Activated CD8-positive, alpha-beta T cell treated with anti-CD3 and anti-CD28 coated beads for 36 hours (primary cell): ENCODE data around the gene LRMDA. TPM values are rescaled to one million over a fixed set of nuclear protein-coding genes. Genes with fewer than 3 reads are reported as not detected.

Experiments used
- ATAC-seq: fragments of 200-7000 bp; cut with Tn5 transposase; one replicate; pipeline ENCODE4 v1.10.0; 2021; ENCODE audit warnings: mild to moderate bottlenecking, moderate library complexity
- CTCF ChIA-PET: fragments of 350-600 bp; sonication (Branson Sonifier 250); formaldehyde crosslinking; loops from one replicate; lab custom pipeline; 2021; ENCODE audit warnings: antibody characterized with exemption; lab: Charles Lee
- POLR2A ChIA-PET: fragments of 350-600 bp; sonication (Branson Sonifier 250); formaldehyde crosslinking; loops from one replicate; lab custom pipeline; 2021; ENCODE audit warnings: antibody characterized with exemption; lab: Charles Lee
- DNase-seq: peaks from one replicate; pipeline ENCODE4 v3.0.0-alpha.2; 2020
- H3K27ac Mint-ChIP-seq: one replicate; pipeline ENCODE4 v1.8.0; 2021; ENCODE audit warnings: mild to moderate bottlenecking, mixed read lengths
- H3K27me3 Mint-ChIP-seq: one replicate; pipeline ENCODE4 v1.8.0; 2021; ENCODE audit warnings: mixed read lengths
- H3K36me3 Mint-ChIP-seq: one replicate; pipeline ENCODE4 v1.8.0; 2021; ENCODE audit warnings: low read depth, mixed read lengths
- H3K4me1 Mint-ChIP-seq: one replicate; pipeline ENCODE4 v1.8.0; 2021; ENCODE audit warnings: low read depth, mixed read lengths
- H3K4me3 Mint-ChIP-seq: one replicate; pipeline ENCODE4 v1.8.0; 2021; ENCODE audit warnings: mild to moderate bottlenecking, moderate library complexity, mixed read lengths
- H3K9me3 Mint-ChIP-seq: one replicate; pipeline ENCODE4 v1.8.0; 2021; ENCODE audit warnings: mixed read lengths
- CTCF ChIP-seq: fragments of 200-600 bp; IDR thresholded peaks from one replicate; pipeline ENCODE4 v1.8.0; 2022; ENCODE audit warnings: antibody characterized with exemption, mild to moderate bottlenecking
- intact Hi-C: fragments of 100-400 bp; cut with micrococcal nuclease; formaldehyde crosslinking; loops from one replicate; pipeline ENCODE4 v1.10.0; 2022
- total RNA-seq, 2 experiments: library from RNA; stranded (reverse); gene quantifications; one replicate each; pipeline ENCODE4 v1.2.3, GENCODE V29; 2021

Gene LRMDA
- total RNA-seq, 2 experiments from 2014 or later: not detected

- POLR2A ChIA-PET: no interaction called here
- Mint-ChIP-seq H3K9me3 (no peaks in the 10 kb centered on the region), H3K4me1 (no peaks in the 10 kb centered on the region), H3K27me3 (peaks cover 2% of the 10 kb centered on the region), H3K36me3 (no peaks in the 10 kb centered on the region), H3K4me3 (no peak overlapping the region), H3K27ac (no peak overlapping the region)
- no peak for DNase-seq
- ATAC-seq: no peak
- intact Hi-C loops: no loop called here
- CTCF ChIA-PET: no interaction called here
- TF ChIP-seq CTCF: no peak
Measured at GRCh38 chr10:76331742-76332141, 900.3 kb downstream of the LRMDA start.

GRCh38 chr10:76333326-76333725, 901.9 kb downstream of the LRMDA start:
- ChIA-PET POLR2A (no interaction called here), CTCF (no interaction called here)
- H3K27ac Mint-ChIP-seq: no peak overlapping the region
- no peak overlapping the region for H3K4me3 Mint-ChIP-seq
- no peaks in the 10 kb centered on the region for H3K4me1 Mint-ChIP-seq
- ATAC-seq: no peak
- H3K9me3 Mint-ChIP-seq: peaks cover 2% of the 10 kb centered on the region
- no peak for TF ChIP-seq CTCF
- no peak for DNase-seq
- intact Hi-C loops: no loop called here
- H3K27me3 Mint-ChIP-seq: peaks cover under 1% of the 10 kb centered on the region
- H3K36me3 Mint-ChIP-seq: no peaks in the 10 kb centered on the region

- Mint-ChIP-seq H3K36me3 (no peaks in the 10 kb centered on the region), H3K27ac (no peak overlapping the region), H3K27me3 (no peaks in the 10 kb centered on the region), H3K4me3 (no peak overlapping the region), H3K9me3 (peaks cover 2% of the 10 kb centered on the region), H3K4me1 (no peaks in the 10 kb centered on the region)
- DNase-seq: no peak
- intact Hi-C loops: no loop called here
- ATAC-seq: no peak
- no peak for TF ChIP-seq CTCF
- POLR2A ChIA-PET: no interaction called here
- CTCF ChIA-PET: no interaction called here
Measured at GRCh38 chr10:76333796-76334195, 902.4 kb downstream of the LRMDA start.

- Mint-ChIP-seq H3K27ac (no peak overlapping the region), H3K36me3 (no peaks in the 10 kb centered on the region), H3K9me3 (peaks cover 2% of the 10 kb centered on the region), H3K27me3 (no peaks in the 10 kb centered on the region), H3K4me1 (no peaks in the 10 kb centered on the region), H3K4me3 (no peak overlapping the region)
- ATAC-seq (no peak), DNase-seq (no peak)
- ChIA-PET POLR2A (no interaction called here), CTCF (no interaction called here)
- intact Hi-C loops: no loop called here
- no peak for TF ChIP-seq CTCF
Measured at GRCh38 chr10:76334255-76334654, 902.8 kb downstream of the LRMDA start.

GRCh38 chr10:76336213-76336963, 905.0 kb downstream of the LRMDA start:
- no peak overlapping the region for H3K27ac Mint-ChIP-seq
- no peak for DNase-seq

More at GRCh38 chr10:76336213-76336963, 905.0 kb downstream of the LRMDA start:
- Mint-ChIP-seq H3K4me1 (no peaks in the 10 kb centered on the region), H3K27me3 (no peaks in the 10 kb centered on the region), H3K36me3 (no peaks in the 10 kb centered on the region), H3K9me3 (peaks cover 2% of the 10 kb centered on the region), H3K4me3 (no peak overlapping the region)
- ATAC-seq: no peak
- TF ChIP-seq CTCF: no peak
- intact Hi-C loops: no loop called here
- CTCF ChIA-PET: no interaction called here
- POLR2A ChIA-PET: no interaction called here
